Stimulated activated CD4-positive, alpha-beta T cell treated with anti-CD3 and anti-CD28 coated beads, Interleukin-1b, Interleukin-23, amount 100 ng/mL, for 24 hours (primary cell): ENCODE measurements around the gene TLE1.

ENCODE experiments used
- DNase-seq, 4 experiments: peaks; one replicate each; pipeline ENCODE4 v3.0.0-alpha.2; 2020; ENCODE audit warnings: low read depth in 4 of 4, low spot score in 1 of 4

The TLE1 gene

DNA sequence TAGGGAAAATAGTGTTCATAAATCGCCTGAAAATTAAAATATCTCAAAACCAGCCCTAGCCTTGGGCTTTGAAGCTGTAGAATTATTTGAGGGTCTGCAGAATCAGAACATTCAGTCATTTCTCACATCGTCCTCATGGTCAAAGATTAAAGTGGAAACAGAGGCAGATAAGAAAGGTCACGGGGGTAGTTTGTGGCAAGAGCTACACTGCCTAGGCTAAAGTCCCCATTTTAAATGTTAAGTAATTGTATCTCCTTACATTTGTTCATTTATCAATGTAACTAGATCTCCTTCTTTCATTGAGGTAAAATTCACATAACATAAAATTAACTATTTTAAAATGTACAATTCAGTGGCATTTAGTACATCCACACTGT, 139.2 kb downstream of the TLE1 start:
- no peak for DNase-seq

DNA sequence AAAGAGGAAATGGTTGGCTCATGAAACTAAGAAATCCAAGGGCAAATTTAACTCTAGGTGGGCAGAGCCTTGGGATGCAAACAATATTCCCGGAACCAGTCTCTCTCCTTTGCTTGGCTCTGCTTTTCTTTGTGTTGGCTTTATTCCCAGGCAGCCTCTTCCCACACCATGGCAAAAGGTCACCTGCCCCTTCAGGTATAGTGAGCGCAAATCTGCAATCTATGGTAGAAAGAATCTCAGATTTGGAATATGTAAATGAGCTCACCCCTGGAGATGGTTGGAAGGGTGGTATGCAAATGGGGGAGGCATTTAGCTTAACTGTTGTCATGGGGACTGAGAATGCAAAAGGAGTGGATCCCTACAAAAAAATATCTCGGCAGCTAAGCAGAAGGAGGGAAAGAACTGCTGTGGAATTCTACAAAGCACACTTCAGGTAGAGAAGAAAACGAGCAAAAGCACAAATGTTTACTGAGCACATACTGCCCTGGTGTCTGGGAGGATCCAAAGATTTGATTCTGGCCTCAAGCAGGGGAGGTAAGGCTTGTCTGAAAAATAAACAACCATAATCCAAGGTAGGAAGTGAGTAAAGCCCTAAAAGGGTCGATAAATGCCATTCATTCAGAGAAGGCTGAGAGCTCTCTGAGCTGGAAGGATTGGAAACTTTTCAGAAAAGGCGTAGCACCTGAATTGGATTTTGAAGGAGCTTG, 139.7 kb downstream of the TLE1 start:
- no peak for DNase-seq

DNA sequence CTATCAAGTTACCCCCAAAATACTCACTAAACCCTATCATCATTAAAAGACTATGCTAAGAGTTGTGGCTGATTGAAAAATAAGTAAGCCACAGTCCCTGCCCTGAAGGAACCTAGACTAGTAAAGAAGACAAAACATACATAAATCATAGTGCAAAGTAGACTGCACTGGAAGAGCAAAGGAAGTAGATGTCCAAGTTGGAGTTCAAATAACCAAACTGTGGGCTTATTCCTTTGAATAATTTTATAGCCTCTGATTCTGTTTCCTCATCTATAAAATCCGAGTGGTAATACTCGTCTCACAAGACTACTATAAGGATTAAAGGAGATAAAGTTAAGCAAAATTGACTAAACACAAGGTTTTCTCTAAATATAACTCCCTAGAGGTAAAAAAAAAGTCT, 140.4 kb downstream of the TLE1 start:
- no peak for DNase-seq

DNA sequence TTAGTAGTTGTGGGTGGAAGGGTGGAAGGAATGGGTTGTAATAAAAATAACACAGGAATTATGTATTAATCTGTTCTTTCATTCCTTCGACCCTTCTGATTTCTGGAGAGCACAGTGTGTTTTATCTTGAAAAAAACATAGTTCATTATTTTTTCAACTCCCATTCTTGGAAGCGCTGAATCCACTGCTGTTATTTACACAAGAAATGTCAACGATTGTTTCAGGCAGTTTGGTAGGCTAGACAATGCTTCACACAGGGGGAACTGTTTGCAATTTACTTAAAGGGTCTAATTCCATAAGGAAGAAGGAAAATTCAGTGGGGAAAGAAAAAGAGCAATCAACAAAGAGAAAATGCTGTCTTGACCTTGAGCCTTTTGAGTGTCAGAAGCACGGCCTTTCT, 142.9 kb downstream of the TLE1 start:
- no peak for DNase-seq

DNA sequence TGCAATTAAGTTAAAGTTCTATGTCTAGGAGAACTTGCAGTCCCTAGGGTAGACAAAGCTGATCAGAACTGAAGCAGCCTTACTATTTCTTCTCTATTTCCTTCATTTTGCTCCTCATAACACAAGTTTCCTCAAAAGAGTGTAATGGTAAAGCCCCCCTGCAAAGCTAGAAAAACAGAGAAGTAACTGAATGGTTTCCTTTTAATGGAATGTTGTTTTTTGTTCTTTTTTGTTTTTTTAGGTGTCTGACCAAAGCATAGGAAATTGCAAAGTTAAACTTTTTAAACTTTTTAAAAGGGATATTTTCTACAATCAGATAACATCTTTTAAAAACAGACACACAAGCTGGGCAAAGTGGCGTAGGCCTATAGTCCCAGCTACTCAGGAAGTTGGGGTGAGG, 145.7 kb downstream of the TLE1 start:
- DNase-seq = no peak

DNA sequence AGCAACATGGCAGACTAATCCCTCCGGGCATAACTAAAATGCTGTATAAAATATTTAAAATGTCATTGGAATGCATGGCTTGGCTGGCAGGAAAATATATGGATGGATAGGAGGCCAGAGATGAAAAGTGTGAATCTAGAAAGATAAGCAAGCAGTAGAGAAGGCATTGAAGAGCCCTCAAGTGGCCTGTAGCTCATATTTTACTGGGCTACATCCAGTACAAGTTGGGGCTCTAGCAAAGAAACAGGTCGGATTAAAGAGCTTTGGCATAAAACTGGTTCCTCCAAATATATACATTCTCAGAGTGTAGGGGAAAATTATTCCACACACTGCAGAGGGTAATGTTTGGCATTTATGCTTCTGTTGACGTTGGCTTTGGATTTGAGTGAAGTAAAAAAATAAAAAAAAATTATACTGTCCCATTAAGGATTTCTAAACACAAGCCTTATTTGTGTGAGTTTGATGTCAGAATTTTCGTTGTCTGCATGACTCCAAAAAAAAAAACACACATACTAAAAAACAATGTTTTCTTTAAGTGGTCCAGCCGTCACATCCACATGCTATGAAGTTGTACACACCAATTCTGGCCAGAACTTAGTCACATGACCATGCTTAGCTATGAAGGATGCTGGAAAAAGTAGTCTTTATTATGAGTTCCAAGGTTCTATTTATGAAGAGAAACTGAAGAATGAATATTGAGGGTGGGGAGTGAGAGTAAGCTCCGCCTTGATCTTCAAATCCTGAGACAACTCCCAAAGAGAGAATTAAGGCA, 147.0 kb downstream of the TLE1 start:
- DNase-seq = no peak

DNA sequence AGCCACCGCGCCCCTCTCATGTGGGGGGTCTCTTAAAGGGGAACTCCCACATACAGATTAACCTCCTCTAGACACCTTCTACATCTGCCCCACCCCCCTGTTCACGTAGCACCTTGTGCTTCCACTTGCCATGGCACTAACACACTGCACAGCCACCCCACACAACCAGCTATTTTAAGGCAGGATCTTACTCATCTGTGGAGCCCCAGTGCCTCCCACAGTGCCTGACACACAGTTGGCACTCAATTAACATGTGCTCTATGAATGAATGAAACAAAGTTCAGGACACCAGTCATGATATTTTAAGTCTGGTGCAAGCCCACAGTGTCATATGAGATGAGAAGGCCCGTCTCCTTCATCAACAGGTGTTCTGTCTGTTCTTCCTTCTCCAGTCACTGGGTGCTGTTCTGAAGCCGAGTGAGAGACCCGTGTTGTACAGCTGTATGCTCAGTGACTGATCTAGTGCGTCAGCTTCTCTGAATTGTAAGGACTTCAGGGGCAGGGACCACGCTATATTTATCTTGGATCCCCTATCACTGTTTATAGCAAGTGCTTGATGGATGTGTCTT, 149.1 kb downstream of the TLE1 start:
- DNase-seq = no peak

DNA sequence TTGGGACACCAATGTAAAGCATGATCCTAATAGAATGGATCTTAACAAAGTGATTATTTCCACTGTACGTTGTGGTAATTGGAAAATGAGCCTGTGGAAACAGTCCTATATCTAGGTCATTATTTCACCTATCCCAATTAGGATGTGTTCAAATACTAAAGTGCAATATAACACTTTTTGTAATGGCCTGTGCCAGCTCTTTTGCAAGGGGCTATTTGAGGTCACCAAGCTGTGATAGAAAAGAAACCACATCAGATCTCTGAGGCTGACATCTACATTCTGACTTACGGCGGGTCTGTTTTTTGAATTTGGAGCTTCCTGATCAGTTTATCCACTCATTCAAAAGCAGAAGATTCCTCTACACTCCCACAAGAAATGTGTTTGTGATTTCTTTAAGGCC, 150.0 kb downstream of the TLE1 start:
- no peak for DNase-seq

DNA sequence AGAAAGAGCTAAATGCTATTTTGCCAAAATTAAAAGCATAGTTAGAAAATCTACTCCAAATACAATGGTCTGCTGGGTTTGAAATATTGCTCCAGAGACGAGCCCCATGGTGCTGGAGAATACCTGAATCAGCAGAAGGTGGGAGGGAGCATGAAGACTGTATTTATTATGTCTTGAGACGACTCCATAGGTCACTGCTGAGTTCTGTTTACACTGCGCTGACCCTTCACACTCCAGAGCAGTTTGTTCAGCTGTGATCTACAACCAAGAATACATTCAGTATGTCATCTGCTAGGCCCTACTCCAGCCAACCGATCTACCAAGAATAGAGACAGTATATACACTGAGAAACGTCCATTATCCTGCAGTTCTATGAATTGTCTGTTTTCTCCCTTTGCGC, 150.5 kb downstream of the TLE1 start:
- no peak for DNase-seq

DNA sequence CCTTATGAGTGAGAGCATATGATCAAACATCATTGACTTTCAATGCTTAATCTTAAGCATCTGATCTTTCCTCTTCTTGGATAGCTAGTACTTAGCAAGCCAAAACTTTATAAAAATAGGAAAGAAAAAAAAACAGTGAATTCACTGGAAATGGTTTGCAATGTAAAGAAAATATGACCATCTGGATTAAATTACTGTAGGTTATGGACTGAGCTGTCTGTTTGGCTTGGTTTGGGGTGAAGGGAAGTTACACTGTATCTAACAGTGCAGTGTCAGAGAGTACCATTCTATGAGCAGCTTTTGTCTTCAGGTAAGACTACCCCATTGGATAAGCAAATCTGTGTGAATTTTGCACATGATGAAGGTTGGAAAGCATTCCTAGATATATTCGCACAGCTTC, 151.4 kb downstream of the TLE1 start:
- no peak for DNase-seq

DNA sequence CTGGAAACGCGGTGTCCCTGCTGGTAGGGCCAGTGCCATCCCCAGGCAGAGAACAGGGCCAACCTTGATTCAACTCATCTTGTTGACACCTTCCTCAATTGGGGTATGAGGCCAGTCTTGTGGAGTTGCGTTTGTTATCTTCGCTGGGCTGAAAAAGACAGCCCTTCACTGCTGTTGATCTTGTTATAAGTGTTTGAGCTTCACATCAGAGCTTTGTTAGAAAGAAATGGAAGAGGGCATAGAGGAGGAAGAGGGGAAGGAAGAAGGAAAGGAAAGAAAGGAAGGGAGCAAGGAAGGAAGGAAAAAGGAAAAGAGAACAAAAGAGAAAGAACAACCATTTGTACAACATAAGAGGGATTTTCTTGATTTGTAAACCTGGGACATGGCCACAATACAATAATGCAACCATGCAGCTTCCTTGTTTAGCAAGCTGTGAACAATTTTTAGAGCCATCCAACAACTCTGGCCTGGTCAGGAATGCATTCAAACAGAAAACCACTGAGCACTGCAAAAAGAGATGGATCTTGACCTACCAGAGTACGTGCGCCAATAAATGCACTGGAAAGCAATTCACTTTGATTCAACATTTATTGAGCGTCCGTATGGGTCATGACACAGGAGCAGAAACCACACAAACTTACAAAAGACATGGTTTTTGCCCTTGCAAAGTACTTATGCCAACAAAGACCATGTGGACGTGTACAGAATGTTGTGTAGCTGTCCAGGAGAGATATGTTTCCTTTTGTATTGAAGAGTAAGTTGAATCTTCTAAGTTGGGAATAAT, 152.9 kb downstream of the TLE1 start:
- DNase-seq = no peak

DNA sequence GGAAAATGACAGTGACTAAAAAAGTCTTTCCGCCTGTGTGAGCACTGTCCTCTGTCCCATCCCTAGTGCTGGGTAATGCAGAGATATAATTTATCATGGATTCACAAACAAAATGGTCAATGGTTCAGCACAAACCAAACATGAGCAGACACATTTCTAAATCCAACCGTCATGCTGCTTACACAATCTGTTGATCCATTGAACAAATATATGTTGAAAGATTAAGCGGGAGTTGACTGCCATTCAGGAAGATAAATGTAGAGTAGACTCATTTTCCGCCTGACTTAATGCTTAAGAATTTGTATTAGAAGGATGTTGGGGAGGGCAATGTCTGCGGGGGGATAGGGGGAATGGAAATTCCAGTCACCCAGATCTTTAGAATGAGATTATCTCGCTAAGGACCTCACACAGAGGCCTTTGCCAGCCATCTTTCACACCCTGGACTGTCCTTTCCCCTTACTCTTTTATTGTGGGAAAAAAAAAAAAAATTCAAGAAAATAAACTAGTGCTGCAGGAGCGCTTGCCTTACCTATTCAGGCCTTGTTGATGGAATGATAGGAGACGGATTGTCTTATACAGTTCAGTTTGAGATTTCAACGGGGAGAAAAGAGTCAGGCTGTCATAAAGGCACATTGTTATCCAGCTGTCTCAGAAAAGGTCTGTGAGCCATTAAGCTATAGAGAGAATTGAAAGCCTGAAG, 153.7 kb downstream of the TLE1 start:
- DNase-seq = no peak

DNA sequence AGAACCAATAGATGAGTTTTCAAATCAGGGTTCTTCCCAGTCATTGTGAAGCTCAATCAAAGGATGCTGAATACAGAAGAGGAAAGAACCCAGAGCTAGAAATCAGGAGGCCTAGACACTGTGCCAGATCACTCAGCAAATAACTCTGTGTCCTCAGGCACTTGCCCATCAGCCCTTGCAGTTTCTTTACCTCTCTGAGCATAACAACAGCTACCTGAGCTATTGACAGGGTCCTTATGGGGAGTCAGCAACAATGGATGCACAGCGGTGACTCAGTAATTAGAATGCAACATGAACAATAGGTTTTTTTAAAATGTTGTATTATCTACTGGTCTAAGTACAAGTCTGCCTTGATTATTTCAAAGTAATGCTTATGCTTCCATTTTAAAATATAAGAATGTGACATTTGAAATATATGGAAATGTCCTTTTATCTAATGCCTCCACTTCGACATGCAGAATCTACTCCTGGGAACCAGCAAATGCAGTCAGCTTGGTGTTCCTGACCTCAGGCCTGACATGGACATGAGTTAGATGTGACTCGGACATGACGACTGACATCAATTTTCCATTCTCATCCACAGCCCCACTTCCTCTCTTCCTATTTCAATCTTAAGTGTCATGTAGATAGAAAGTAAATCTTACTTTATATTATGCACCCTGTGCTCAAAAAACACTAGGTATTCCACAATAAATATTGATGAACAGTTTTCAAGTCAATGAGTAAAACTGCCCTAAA, 155.0 kb downstream of the TLE1 start:
- no peak for DNase-seq
